GM12891 (cell line): ENCODE measurements around the gene ACSL3.

Source experiments
- POLR2A ChIP-seq: IDR thresholded peaks from 2 replicates; pipeline ENCODE4 v1.6.1; 2011; ENCODE audit warnings: low read depth, low read length, control low read depth
- TAF1 ChIP-seq: IDR thresholded peaks from 2 replicates; pipeline ENCODE4 v1.6.1; 2011; ENCODE audit warnings: low read depth, low read length, control low read depth

- TF ChIP-seq TAF1 (no peak), POLR2A (no peak)
Measured at GRCh38 chr2:222946700-222947287, 86.0 kb downstream of the ACSL3 start.
